Cerebellar cortex (tissue), 1 donor: ENCODE measurements around the gene TPM1.
"Not testable (repeated sequence)": the region's sequence is repeated elsewhere in the genome, so short reads cannot be mapped to it uniquely, and the experiment has no call there.

Experiments
- DNase-seq: peaks from one replicate; pipeline ENCODE4 v3.0.0-alpha.2; 2015; ENCODE audit warnings: low spot score

TPM1 gene

GRCh38 chr15:63094495-63094931, 52.0 kb downstream of the TPM1 start:
- DNase-seq: no peak

- DNase-seq: no peak
Observed at GRCh38 chr15:63096178-63096577, 53.6 kb downstream of the TPM1 start.

GRCh38 chr15:63098901-63099300, 56.4 kb downstream of the TPM1 start:
- DNase-seq: not testable (repeated sequence)

GRCh38 chr15:63099581-63099980, 57.0 kb downstream of the TPM1 start:
- DNase-seq: not testable (repeated sequence)

- DNase-seq: no peak
Observed at GRCh38 chr15:63103416-63103815, 60.9 kb downstream of the TPM1 start.

- DNase-seq: no peak
Observed at GRCh38 chr15:63104727-63105126, 62.2 kb downstream of the TPM1 start.

GRCh38 chr15:63105354-63105753, 62.8 kb downstream of the TPM1 start:
- not testable (repeated sequence) for DNase-seq

GRCh38 chr15:63107895-63108546, 65.5 kb downstream of the TPM1 start:
- DNase-seq: no peak

GRCh38 chr15:63109498-63109897, 67.0 kb downstream of the TPM1 start:
- no peak for DNase-seq

- DNase-seq: no peak
Observed at GRCh38 chr15:63109920-63110319, 67.4 kb downstream of the TPM1 start.

- no peak for DNase-seq
Observed at GRCh38 chr15:63110428-63111026, 68.0 kb downstream of the TPM1 start.

- no peak for DNase-seq
Observed at GRCh38 chr15:63111481-63111880, 68.9 kb downstream of the TPM1 start.

- DNase-seq: no peak
Observed at GRCh38 chr15:63112871-63113270, 70.3 kb downstream of the TPM1 start.

- DNase-seq: no peak
Observed at GRCh38 chr15:63114465-63114864, 71.9 kb downstream of the TPM1 start.
